AG09319 (cell line): Measurements from ENCODE around the gene SPPL3.

Experiments used
- DNase-seq: peaks from one replicate; pipeline ENCODE4 v3.0.0-alpha.2; 2010; ENCODE audit warnings: low read depth; ENCODE audit errors: extremely low read depth
- TF ChIP-seq, protein P1 (sequence below): IDR thresholded peaks from 2 replicates; pipeline ENCODE4 v1.5.1; 2011; ENCODE audit warnings: low read depth, mild to moderate bottlenecking, inconsistent platforms, low read length, moderate library complexity

The SPPL3 gene

DNA sequence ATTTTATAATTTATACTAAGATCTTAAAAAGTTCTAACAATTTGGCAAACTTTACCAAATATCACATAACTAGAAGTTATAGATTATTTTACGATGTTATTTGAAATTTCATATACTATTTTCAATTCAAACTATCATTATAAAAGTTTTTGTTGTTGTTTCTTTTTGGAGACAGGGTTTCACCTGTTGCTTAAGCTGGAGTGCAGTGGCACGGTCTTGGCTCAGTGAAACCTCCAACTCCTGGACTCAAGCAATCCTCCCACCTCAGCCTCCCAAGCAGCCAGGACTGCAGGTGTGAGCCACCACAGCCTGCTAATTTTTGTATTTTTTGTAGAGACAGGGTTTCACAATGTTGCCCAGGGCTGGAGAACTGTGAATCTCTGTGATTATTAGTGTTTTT lies 87.8 kb downstream of the SPPL3 start:
- TF ChIP-seq, protein P1, sequence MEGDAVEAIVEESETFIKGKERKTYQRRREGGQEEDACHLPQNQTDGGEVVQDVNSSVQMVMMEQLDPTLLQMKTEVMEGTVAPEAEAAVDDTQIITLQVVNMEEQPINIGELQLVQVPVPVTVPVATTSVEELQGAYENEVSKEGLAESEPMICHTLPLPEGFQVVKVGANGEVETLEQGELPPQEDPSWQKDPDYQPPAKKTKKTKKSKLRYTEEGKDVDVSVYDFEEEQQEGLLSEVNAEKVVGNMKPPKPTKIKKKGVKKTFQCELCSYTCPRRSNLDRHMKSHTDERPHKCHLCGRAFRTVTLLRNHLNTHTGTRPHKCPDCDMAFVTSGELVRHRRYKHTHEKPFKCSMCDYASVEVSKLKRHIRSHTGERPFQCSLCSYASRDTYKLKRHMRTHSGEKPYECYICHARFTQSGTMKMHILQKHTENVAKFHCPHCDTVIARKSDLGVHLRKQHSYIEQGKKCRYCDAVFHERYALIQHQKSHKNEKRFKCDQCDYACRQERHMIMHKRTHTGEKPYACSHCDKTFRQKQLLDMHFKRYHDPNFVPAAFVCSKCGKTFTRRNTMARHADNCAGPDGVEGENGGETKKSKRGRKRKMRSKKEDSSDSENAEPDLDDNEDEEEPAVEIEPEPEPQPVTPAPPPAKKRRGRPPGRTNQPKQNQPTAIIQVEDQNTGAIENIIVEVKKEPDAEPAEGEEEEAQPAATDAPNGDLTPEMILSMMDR: no peak
- no peak for DNase-seq

DNA sequence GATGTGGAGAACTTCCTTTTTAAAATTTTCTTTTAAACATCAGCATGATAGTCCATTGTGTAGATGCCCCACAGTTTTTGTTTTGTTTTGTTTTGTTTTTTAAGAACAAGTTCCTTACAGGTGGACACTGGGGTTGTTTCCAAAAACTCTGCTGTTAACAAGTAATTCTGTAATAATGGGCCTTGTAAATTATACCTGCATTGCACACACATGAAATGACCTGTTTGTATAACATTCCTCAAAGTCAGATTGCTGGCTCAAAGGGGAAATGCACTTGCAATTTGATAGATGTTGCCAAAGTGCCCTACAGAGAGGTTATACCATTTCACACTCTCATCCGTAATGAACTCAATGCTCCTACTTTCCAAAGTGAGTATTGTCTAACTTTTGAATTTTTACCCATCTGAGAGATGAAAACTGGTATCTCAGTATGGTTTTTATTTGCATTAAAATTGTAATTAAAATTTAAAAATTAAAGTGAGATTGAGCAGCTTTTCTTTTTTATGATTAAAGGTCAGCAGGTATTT lies 89.2 kb downstream of the SPPL3 start:
- TF ChIP-seq, protein P1: no peak
- no peak for DNase-seq

DNA sequence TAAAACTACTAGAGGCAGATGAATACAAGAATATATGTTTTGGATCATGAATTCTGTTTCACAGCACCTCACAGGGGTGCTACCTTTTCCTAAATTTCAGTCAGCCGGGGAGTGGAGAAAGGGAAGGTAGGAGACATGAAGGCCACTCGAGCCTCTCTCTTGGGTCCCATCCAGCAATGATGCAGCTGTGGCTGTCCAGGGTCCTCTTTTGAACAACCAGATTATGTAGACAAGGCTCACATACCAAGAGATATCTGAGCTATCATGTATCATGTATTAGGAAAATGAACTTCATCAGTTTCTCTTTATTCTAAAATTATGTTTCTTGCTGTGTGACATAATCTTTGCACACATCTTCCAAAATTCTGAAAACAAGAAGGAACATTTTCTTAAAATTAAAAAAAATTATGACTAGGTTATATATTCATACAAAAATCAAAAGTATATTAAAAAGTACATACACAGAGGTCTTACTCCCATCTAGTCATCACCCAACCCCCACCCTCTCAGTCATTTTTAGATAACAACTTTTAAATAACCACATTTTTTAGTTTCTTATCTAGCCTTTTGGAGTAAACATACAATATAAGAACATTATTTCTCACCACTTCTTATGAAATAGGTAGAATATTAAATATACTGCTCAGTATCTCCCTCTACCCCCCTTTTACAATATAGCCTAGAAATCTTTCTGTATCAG lies 89.8 kb downstream of the SPPL3 start:
- DNase-seq: no peak
- TF ChIP-seq, protein P1: no peak

DNA sequence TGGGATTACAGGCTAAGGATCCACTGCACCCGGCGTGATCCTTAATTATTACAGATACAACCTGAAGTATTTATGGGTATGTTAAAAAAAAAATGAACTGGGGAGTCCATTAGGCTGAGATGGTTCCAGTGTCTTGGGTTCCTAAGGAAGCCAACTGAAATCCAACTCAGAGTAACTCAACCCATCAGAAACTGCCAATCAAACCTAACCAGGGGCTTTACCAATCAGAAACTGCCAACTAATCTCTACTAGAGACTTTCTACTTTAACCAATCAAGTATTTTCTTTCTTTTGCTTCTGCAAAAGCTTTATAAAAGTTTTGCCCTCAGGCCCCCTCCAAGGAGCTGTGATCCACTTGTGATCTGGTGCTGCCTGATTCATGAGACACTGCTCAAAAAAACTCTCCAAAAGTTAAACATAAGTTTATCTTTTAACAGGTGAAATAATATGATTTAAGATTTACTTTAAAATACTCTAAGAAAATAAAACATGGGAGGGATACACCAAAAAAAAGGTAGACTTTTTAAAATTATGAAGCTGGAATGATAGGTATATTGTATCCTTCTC lies 90.5 kb downstream of the SPPL3 start:
- DNase-seq: no peak
- TF ChIP-seq, protein P1: no peak

DNA sequence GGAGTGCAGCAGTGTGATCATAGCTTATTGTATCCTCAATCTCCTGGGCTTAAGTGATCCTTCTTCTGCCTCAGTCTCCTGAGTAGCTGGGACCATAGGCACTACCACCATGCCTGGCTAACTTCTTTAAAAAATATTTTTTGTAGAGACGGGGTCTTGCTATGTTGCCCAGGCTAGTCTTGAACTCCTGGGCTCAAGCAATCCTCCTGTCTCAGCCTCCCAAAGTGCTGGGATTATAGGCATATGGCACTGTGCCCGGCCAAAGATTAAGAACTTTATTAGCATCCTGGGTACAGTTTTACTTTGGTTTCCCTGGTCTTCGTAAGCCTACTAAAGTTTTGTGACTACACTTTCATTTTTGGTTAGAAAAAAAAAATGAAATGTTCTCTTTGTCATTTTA lies 94.1 kb downstream of the SPPL3 start:
- DNase-seq: no peak
- TF ChIP-seq, protein P1: no peak

DNA sequence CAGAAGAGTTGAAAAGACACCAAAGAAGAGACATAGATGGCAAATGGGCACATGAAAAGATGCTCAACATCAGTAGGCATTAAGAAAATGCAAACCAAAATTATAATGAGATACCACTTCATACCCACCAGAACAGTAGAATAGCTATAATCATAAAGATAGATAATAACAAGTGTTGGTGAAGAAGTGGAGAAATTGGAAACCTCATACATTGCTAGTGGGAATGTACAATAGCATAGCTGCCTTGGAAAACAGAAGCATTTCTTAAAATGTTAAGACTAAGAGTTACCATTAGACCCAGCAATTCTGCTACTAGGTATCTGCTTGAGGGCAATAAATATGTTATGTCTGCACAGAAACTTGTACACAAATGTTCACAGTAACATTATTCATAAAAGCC lies 99.7 kb downstream of the SPPL3 start:
- DNase-seq: no peak
- TF ChIP-seq, protein P1: no peak

DNA sequence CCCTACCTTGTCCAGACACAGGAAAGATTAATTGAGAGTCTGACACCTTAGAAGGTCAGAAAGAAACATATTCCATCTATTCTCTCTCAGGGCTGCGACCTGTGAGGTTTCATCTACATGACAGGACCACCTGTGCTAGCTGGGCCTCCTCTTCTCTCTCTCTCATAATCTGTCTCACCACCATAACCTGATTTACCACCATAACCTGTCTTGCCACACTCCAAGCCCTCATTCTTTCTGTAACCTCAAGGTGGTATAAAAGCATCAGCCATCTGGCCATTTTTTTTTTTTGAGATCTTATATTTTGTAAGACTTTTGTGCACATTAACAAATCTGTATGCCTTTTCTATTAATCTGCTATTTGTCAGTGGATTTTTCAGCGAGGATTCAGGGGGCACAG lies 103.0 kb downstream of the SPPL3 start:
- no peak for DNase-seq
- TF ChIP-seq, protein P1: no peak
